Panc1 (cell line): ENCODE data around the gene SLC2A6. TPM values are rescaled to one million over a fixed set of nuclear protein-coding genes. Genes with fewer than 3 reads are reported as not detected.

ENCODE experiments used
- ATAC-seq: fragments of 200-7000 bp; cut with Tn5 transposase; 2 replicates; pipeline ENCODE4 v1.9.1; 2020; ENCODE audit warnings: mild to moderate bottlenecking, moderate library complexity
- BruUV-seq: library from RNA; stranded (reverse); fragments of 400-500 nt; replicated peaks from 2 replicates; lab custom pipeline; 2021; lab: Mats Ljungman, UMichigan
- CTCF ChIA-PET: fragments of 300-600 bp; sonication (Branson Sonifier 250); formaldehyde crosslinking; loops from one replicate; lab custom pipeline; 2022; ENCODE audit warnings: antibody characterized with exemption; lab: Charles Lee
- POLR2A ChIA-PET: fragments of 300-600 bp; sonication (Branson Sonifier 250); formaldehyde crosslinking; loops from one replicate; lab custom pipeline; 2022; ENCODE audit warnings: antibody characterized with exemption; lab: Charles Lee
- DNase-seq: peaks from one replicate; pipeline ENCODE4 v3.0.0-alpha.2; 2010; ENCODE audit warnings: low read depth, low spot score
- H3K27ac ChIP-seq: 2 replicates; pipeline ENCODE4 v1.5.1; 2011; ENCODE audit warnings: mild to moderate bottlenecking, low read length, inconsistent platforms
- H3K27me3 ChIP-seq: fragments of 200-500 bp; sonication (Bioruptor generic); 2 replicates; pipeline ENCODE4 v1.6.0; 2014; ENCODE audit warnings: low read length, inconsistent platforms; ENCODE audit not compliant: control insufficient read depth, insufficient read depth
- H3K36me3 ChIP-seq: fragments of 200-500 bp; sonication (Bioruptor generic); 2 replicates; pipeline ENCODE4 v1.5.1; 2014; ENCODE audit warnings: inconsistent platforms, mild to moderate bottlenecking, low read length, moderate library complexity; ENCODE audit not compliant: control insufficient read depth, insufficient read depth
- H3K4me1 ChIP-seq: 2 replicates; pipeline ENCODE4 v1.5.1; 2011; ENCODE audit warnings: inconsistent platforms, mild to moderate bottlenecking, low read length, moderate library complexity; ENCODE audit not compliant: control insufficient read depth, insufficient read depth
- H3K4me3 ChIP-seq, 2 experiments: 2 replicates each; pipeline ENCODE4 v1.5.1; 2011 to 2012; ENCODE audit warnings: low read depth in 2 of 2, low read length in 2 of 2, mild to moderate bottlenecking in 2 of 2, inconsistent platforms in 1 of 2, moderate library complexity in 1 of 2
- H3K9me3 ChIP-seq: fragments of 200-500 bp; sonication (Bioruptor generic); 2 replicates; pipeline ENCODE4 v1.5.1; 2014; ENCODE audit warnings: low read depth, mild to moderate bottlenecking, inconsistent platforms, low read length, moderate library complexity; ENCODE audit not compliant: control insufficient read depth, insufficient read depth
- CTCF ChIP-seq: fragments of 450-650 bp; IDR thresholded peaks from 2 replicates; pipeline ENCODE4 v1.5.1; 2017; ENCODE audit warnings: mild to moderate bottlenecking
- POLR2AphosphoS5 ChIP-seq: IDR thresholded peaks from 2 replicates; pipeline ENCODE4 v1.6.1; 2012; ENCODE audit warnings: mild to moderate bottlenecking, low read depth, low read length, moderate library complexity
- REST ChIP-seq, 2 experiments: IDR thresholded peaks; 2 replicates each; pipeline ENCODE4 v1.6.1; 2011 to 2012; ENCODE audit warnings: low read depth in 2 of 2, control low read depth in 1 of 2, low read length in 1 of 2, mild to moderate bottlenecking in 1 of 2, moderate library complexity in 1 of 2; ENCODE audit not compliant: insufficient read depth in 1 of 2
- SIN3A ChIP-seq: IDR thresholded peaks from 2 replicates; pipeline ENCODE4 v1.6.1; 2012; ENCODE audit warnings: low read depth, mild to moderate bottlenecking, low read length, moderate library complexity, borderline replicate concordance; ENCODE audit not compliant: insufficient read depth
- TCF7L2 ChIP-seq: IDR thresholded peaks from 2 replicates; pipeline ENCODE4 v1.6.1; 2011; ENCODE audit warnings: mild to moderate bottlenecking, low read depth, low read length, inconsistent platforms
- in situ Hi-C: cut with HindIII; loops from 2 replicates; pipeline ENCODE4 v1.10.0; 2016; ENCODE audit warnings: low sequenced_read_pairs, low pct_unique_long_range_greater_than_20kb
- intact Hi-C: fragments of 100-400 bp; cut with micrococcal nuclease; formaldehyde crosslinking; loops from one replicate; pipeline ENCODE4 v1.10.0; 2022; ENCODE audit not compliant: unreplicated experiment
- total RNA-seq: library from RNA; stranded (reverse); gene quantifications from one replicate; pipeline ENCODE4 v1.2.1, GENCODE V29; 2021; ENCODE audit not compliant: unreplicated experiment

Gene SLC2A6
- total RNA-seq, 1 experiment from 2014 or later = 48.2 TPM

- Histone ChIP-seq H3K27ac (no peak overlapping the region), H3K4me1 (no peaks in the 10 kb centered on the region), H3K4me3 (no peak overlapping the region), H3K27me3 (no peaks in the 10 kb centered on the region), H3K36me3 (no peaks in the 10 kb centered on the region), H3K9me3 (no peaks in the 10 kb centered on the region)
- intact Hi-C loops = no loop called here
- no TSS peak for BruUV-seq
- in situ Hi-C loops = no loop called here
- TF ChIP-seq REST (IDR thresholded peaks at IDR 0.05; ENCODE audit: insufficient read depth in 1 of 2, low read depth in 2 of 2, low read length in 1 of 2) (no peak), CTCF (no peak), SIN3A (no peak), POLR2AphosphoS5 (no peak), TCF7L2 (no peak)
- CTCF ChIA-PET = no interaction called here
- ATAC-seq (no peak), DNase-seq (no peak)
- POLR2A ChIA-PET = no interaction called here
Observed at GRCh38 chr9:133517711-133518110, 38.8 kb upstream of the SLC2A6 start.

- in situ Hi-C loops = no loop called here
- ATAC-seq (no peak), DNase-seq (no peak)
- CTCF ChIA-PET = no interaction called here
- H3K27me3 ChIP-seq = no peaks in the 10 kb centered on the region
- POLR2A ChIA-PET = no interaction called here
- H3K27ac ChIP-seq = no peak overlapping the region
- H3K36me3 ChIP-seq = no peaks in the 10 kb centered on the region
- H3K4me3 ChIP-seq = no peak overlapping the region
- TF ChIP-seq REST (IDR thresholded peaks at IDR 0.05; ENCODE audit: insufficient read depth in 1 of 2, low read depth in 2 of 2, low read length in 1 of 2) (no peak), SIN3A (no peak), POLR2AphosphoS5 (no peak), CTCF (no peak), TCF7L2 (no peak)
- intact Hi-C loops = no loop called here
- no TSS peak for BruUV-seq
- no peaks in the 10 kb centered on the region for H3K4me1 ChIP-seq
- H3K9me3 ChIP-seq = no peaks in the 10 kb centered on the region
Observed at GRCh38 chr9:133516961-133517350, 38.1 kb upstream of the SLC2A6 start.
